Measurements from ENCODE around the gene GPC1.

GPC1 gene

GRCh38 chr2:240404174-240404852 is 31.1 kb upstream of the GPC1 start:
- H3K27ac ChIP-seq: no peak overlapping the region
- TF ChIP-seq CTCF (IDR thresholded peaks at IDR 0.05; ENCODE audit: low read depth, low read length, missing control alignments): no peak
- DNase-seq: no peak
- in situ Hi-C loops (cut with HindIII; ENCODE audit: low pct_ligation_motif_present, low sequenced_read_pairs): no loop called here
- no peaks in the 10 kb centered on the region for H3K36me3 ChIP-seq (replicated peaks)
- no peaks in the 10 kb centered on the region for H3K27me3 ChIP-seq (replicated peaks)
- no peak overlapping the region for H3K4me3 ChIP-seq (ENCODE audit: low read depth, low read length)

GRCh38 chr2:240405133-240405532 is 30.3 kb upstream of the GPC1 start:
- Histone ChIP-seq H3K27me3 (replicated peaks) (no peaks in the 10 kb centered on the region), H3K4me3 (ENCODE audit: low read depth, low read length) (no peak overlapping the region), H3K36me3 (replicated peaks) (no peaks in the 10 kb centered on the region), H3K27ac (no peak overlapping the region)
- TF ChIP-seq CTCF (IDR thresholded peaks at IDR 0.05; ENCODE audit: low read depth, low read length, missing control alignments): no peak
- in situ Hi-C loops (cut with HindIII; ENCODE audit: low pct_ligation_motif_present, low sequenced_read_pairs): no loop called here
- DNase-seq: no peak

- no peak for DNase-seq
- no peak overlapping the region for H3K4me3 ChIP-seq (ENCODE audit: low read depth, low read length)
- H3K36me3 ChIP-seq (replicated peaks): no peaks in the 10 kb centered on the region
- H3K27ac ChIP-seq: no peak overlapping the region
- H3K27me3 ChIP-seq (replicated peaks): no peaks in the 10 kb centered on the region
- in situ Hi-C loops (cut with HindIII; ENCODE audit: low pct_ligation_motif_present, low sequenced_read_pairs): no loop called here
- TF ChIP-seq CTCF (IDR thresholded peaks at IDR 0.05; ENCODE audit: low read depth, low read length, missing control alignments): no peak
Measured at GRCh38 chr2:240405684-240406313, 29.7 kb upstream of the GPC1 start.

GRCh38 chr2:240407090-240407489 is 28.4 kb upstream of the GPC1 start:
- in situ Hi-C loops (cut with HindIII; ENCODE audit: low pct_ligation_motif_present, low sequenced_read_pairs): no loop called here
- no peaks in the 10 kb centered on the region for H3K36me3 ChIP-seq (replicated peaks)
- no peak for TF ChIP-seq CTCF (IDR thresholded peaks at IDR 0.05; ENCODE audit: low read depth, low read length, missing control alignments)
- no peak overlapping the region for H3K27ac ChIP-seq
- H3K4me3 ChIP-seq (ENCODE audit: low read depth, low read length): no peak overlapping the region
- H3K27me3 ChIP-seq (replicated peaks): no peaks in the 10 kb centered on the region
- no peak for DNase-seq

- H3K27me3 ChIP-seq (replicated peaks): no peaks in the 10 kb centered on the region
- no peak for TF ChIP-seq CTCF (IDR thresholded peaks at IDR 0.05; ENCODE audit: low read depth, low read length, missing control alignments)
- no peak for DNase-seq
Measured at GRCh38 chr2:240410004-240410403, 25.5 kb upstream of the GPC1 start.

More at GRCh38 chr2:240410004-240410403, 25.5 kb upstream of the GPC1 start:
- in situ Hi-C loops (cut with HindIII; ENCODE audit: low pct_ligation_motif_present, low sequenced_read_pairs): no loop called here
- no peaks in the 10 kb centered on the region for H3K36me3 ChIP-seq (replicated peaks)
- H3K4me3 ChIP-seq (ENCODE audit: low read depth, low read length): no peak overlapping the region
- H3K27ac ChIP-seq: no peak overlapping the region

Measured in brain microvascular endothelial cell (primary cell).